CD1c-positive myeloid dendritic cell (primary cell): ENCODE data around the gene LY86.

Experiments
- DNase-seq: peaks from one replicate; pipeline ENCODE4 v3.0.0-alpha.2; 2016; ENCODE audit errors: extremely low spot score

Gene LY86

DNA sequence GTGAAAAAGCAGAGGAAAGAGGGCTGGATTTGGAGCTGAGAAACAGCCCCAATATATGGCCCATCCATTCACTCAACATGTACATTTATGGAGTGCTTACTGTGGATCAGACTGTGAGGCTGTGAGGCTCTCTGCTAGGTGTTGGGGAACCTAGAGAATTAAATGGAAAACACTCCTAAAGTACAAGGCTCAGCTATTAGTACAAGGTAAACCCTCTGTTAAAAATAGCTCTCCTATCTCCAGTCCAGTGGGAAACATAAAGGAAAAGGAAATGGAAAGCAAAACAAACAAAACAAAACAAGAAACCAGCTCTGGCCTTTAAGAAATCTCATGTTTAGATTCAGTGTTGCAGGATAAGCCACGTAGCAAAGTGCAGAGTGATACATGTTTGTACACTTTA lies 35.0 kb downstream of the LY86 start:
- no peak for DNase-seq

DNA sequence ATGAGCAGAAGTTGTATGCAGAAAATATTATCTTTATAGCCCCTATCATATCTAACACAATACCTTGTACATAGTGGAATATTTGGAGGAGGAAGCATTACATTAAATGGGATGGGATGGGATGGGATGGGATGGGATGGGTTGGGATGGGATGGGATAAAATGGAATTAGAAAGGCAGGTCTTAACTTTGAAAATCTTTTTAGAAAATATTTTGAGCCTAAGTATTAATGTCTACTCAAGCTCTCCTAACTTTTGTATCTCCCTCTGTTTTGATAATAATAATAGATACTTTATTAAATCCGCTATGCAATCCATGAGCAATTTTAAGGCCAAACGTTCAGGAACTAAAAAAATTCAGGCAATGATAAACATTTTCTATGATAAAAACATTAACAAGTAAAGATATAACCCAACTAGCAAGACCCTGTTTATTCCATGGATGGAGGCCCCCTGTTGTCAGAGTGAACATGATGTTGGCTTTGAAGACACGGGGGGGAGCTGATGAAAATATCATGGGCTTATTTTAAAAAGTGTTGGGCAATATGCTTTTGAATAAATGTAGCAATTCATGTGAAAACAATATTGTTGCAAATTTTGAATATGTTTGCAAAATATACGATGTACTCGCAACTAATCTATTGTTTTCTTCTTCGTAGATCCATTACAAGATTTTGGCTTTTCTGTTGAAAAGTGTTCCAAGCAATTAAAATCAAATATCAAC lies 35.9 kb downstream of the LY86 start:
- DNase-seq: no peak

DNA sequence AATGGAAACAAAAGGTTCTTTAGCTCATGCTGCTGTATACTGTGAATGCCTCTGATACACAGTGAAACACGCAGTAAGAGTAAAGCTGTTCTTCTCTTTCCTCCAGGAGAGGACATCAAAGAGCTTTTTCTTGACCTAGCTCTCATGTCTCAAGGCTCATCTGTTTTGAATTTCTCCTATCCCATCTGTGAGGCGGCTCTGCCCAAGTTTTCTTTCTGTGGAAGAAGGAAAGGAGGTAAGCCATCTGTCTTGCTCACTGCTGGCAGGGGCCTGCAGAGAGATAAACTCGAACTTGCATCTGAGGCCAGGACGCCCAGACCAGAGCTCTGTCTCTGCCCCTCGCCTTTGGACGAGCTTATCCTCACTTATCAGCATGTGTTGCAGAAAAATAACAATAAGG lies 37.7 kb downstream of the LY86 start:
- no peak for DNase-seq

DNA sequence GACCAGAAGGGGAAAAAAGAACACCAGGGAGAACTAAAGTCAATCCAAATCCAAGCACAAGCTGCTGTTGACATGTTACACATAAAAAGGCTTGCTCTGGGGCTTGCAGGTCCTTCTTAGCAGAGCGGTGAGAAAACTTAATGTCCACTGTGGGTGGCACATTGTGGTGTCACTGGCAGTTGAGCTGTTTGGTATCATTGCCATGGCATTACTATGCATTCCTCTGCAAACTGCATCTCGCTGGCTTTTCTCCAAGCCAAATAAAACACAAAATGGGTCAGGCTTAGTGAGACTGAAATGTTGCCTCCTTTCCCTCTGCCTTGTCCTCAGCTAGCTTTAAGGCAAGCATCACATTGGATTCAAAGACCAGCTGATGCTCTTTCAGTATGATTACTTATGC lies 40.9 kb downstream of the LY86 start:
- no peak for DNase-seq

DNA sequence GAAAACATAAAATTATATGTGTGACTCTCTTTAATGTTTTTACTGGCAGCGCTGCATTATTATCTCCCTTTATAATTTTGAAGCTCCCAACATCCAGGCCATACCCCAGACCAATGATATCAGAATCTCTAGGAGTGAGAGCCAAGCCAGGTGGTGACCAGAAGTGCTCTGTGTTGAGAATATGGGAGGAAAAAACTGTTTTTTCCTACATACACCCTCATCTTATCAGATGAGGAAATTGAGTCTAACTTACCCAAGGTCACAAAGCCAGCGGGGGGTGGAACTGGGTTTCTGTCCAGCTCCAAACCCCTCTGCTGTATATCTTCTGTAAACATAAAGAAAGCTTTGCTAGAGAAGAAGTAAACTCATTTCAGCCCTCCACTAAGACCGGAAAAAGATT lies 42.5 kb downstream of the LY86 start:
- DNase-seq: no peak

DNA sequence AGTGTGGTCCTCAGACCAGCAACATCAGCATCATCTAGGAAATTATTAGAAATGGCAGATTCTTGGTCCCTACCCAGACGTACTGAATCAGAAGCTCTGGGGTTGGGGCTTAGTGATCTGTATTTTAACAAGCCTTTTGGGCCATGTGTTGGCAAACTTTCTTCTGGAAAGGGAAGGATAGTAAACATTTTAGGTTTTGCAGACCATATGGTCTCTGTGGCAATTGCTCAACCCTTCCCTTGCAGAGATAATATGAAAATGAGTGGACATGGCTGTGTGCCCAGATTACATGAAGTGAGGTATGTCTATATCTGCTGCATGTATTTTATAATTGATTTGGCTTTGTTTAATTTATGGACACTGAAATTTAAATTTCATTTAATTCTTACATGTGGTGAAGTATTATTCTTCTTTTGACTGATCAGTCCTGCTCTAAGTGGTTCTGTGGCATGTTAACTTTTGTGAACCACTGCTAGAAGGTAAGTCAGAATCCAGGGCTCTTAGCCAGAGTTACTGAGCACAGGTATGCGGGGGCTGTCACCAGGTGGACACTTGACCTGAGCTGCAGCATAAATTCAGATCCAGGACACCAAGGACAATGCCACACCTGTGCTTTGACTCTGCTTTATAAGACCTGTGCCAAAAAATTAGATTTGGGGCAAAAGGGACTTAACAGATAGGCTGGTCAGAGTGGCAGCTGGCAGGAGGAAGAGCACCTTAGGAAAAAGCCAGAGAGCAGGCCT lies 43.2 kb downstream of the LY86 start:
- no peak for DNase-seq

DNA sequence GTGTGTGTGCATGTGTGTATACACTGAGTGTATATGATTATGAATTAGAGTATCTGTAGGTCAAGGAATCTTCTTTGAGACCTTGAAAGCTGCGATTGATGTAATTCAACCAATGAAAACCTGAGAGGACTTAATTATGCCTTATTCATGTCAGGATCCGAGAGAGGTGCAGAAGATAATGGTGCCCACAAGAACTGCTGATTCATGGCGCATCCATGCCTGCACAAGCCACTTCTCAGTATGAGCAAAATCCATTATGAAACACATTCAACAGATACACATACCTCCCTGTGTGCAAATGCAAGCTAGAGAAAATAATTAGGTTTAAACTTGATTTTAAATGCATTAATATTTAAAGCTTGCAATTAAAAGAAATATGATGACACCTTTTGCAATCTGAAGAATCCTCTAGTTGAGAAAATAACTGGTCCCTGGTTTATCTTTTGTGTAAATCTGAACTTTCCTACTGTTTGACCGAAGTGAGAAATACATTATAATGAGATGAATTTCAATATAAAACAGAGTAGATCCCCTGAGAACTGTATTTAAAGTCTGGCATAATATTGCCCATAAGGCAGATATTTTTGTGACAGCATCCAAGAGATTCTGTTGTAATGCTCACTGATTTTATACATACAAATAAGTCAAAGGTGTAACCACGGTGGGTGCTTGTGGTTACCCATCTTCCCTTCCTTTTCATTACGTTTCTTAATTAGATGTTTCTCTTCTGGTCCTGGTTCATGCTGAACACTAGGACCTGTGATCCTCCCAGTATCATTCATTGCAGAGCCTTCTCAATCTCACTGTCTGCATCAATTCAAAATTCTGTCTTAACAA lies 45.6 kb downstream of the LY86 start:
- DNase-seq: no peak

DNA sequence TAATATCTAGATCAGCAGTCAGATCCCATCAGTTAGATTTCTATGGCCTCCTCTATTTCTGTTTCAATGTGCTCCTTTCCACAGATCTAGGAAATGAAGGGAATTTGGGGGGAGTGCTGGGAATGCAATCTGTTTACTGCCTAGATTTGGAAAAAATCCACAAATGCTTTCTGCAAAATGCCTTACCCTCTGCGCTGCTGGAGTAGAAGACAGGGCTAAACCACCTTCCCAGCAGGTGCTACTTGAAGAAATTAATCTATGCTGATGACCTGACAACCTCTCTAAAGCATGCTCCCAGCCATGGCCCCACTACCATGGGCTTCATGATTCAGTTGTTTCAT lies 46.2 kb downstream of the LY86 start:
- DNase-seq: no peak

DNA sequence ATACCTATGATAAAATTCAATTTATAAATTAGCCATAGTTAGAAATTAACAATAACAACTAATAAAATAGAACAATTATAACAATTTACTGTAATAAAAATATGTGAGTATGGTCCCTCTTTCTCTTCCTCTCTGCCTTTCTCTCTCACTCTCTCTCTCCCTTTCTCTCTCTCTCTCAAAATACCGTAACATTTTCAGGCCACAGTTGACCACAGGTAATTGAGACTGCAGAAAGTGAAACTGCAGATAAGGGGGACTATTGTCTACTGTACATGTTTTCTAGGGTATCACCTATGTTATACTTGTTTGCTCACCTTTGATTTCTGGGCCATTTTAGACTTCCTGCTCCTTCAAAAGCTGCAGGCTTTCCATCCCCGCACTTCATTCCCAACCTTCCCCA lies 46.8 kb downstream of the LY86 start:
- DNase-seq: no peak

DNA sequence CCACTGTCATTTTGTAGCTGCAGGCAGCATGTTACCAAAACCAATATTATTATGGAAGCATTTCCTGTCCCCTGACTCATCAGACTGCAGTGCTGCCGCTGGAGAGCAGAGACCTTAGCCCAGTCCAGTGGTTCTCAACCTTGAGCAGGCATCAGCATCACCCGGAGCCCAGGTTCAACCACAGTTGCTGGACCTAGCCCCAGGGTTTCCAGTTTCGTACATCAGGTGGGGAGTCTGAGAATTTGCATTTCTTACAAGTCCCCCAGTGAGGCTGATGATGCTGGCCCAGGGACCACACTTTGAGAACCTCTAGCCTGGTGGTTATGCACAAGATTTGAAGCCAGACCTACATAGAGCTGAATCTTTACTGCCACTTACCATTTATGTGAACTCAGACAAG lies 47.3 kb downstream of the LY86 start:
- no peak for DNase-seq

DNA sequence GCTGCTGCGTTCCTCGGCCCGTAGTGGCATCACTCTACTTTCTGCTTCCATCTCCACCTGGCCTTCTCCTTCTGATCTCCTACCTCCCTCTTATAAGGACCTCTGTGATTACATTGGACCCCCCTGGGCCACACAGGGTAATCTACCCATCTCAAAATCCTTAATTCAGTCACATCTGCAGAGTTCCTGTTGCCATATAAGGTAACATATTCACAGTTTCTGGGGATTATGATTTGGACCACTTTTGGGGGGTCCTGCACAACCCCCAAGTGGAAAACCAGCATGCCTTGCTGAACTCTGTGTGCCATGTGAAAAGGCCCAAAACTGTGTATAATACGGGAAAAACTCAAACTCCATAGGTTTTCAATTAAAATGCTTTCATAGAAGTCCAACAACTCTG lies 51.1 kb downstream of the LY86 start:
- no peak for DNase-seq

DNA sequence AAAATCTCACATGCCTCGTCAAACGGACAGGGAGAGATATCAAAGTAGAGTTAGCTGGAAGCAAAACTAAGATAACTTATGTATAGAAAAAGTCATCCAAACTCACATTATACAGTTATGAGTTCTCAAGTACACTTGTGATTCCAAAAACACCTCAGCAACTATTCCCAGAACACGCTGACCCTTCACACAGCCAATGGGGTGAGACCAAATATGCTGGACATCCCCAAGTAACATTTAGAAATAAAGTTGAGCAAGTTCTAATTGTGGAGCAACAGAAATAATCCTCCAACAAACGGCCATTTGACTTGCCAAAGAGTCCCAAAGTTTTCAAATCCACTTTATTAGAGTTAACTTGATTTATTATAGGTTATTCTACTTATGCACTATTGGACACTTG lies 52.4 kb downstream of the LY86 start:
- DNase-seq: no peak

DNA sequence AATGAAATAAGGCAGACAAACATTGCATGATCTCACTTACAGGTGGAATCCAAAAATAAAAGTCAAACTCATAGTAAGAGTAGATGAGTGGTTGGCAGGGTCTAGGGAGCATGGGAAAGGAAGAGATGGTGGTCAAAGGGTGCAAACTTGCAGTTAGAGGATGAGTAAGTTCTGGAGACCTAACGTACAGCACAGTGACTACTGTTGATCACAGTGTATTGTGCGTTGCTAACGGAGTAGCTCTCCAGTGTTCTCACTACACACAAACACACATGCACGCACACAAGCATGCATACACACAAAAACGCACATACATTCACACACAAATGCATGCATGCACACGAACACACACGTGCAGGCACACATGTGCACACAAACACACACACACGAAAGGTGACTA lies 54.9 kb downstream of the LY86 start:
- DNase-seq: no peak

DNA sequence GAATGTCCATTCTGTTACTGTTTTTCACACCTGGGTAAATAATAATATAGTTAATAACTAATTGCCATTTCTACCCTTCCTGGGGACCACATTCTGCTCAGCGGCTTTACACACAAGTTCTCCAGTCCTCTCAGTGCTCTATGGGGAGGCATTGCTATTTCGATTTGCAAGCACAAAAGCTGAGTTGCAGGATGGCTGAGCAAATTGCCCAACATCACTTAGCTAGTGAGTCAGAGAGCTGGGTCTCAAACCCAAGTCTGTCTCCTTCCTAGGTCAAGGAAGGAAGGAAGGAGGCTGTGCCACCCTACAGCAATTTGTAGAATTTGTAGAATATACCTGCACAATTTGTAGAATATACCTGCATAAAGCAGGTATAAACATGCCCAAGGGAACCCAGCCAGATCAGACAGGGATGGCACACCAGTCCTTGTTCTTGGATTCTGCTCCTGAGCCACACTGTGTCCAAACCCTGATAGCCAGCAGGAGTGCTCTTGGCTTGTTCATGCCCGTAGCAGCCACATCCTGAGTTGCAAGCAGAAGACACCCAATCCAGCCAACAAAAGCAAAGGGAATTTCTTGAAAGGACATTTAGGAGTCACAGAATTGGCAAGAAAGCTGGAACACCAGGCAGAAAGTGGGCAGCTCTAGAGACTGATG lies 56.9 kb downstream of the LY86 start:
- no peak for DNase-seq

DNA sequence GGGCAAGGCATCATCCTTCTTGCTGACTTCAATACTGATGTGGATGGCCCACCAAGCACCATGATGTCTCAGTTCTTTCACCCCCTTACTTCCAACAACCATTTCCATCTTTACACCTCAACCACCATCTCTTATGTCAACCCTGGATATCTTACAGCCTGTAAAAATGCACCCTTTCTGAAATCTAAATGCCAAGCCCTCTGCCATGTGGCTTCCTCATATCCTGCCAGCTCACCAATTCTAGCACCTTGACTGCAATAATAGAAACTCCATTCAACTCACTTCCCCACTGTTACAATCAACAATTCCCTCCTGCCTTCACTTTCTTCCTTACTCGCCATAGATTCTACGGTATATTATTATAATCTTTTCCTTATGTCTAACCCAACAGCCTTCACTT lies 57.9 kb downstream of the LY86 start:
- no peak for DNase-seq

DNA sequence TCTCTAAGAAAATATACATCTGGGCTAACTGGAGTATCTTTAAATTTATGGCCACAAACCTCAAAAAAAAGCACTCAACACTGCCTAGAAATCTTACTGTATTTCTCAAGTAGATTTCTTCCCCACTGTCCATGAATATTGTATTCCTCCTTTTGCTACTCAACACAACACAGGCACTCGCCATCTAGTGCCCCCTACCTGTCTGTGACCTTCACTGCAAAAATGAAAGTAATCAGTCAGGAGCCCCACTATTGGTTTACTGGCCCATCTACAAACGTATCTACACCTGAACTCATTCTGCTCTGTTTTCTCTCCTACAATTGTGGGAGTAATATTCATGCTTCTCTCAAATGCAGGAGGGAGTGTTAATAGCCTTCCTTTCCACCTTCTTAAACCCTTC lies 58.3 kb downstream of the LY86 start:
- no peak for DNase-seq

DNA sequence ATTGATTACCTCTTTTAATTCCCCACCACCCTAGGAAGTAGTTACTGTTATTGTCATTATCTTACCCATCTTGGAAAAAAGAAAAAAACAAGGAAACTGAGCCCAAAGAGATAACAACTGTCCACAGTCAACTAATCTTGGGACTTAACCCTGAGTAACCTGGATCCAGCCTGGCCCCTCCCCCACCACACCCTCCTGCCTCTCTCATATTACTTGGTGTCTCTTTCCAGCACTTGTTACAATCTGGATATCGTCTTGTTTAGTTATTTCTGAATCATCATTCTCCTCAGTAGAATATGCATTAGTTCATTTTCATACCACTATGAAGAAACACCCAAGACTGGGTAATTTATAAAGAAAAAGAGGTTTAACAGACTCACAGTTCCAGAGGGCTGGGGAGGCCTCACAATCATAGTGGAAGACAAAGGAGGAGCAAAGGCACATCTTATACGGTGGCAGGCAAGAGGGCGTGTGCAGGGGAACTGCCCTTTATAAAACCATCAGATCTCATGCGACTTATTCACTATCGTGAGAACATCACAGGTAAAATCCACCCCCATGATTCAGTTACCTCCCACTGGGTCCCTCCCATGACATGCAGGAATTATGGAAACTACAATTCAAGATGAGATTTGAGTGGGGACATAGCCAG lies 60.3 kb downstream of the LY86 start:
- DNase-seq: no peak

DNA sequence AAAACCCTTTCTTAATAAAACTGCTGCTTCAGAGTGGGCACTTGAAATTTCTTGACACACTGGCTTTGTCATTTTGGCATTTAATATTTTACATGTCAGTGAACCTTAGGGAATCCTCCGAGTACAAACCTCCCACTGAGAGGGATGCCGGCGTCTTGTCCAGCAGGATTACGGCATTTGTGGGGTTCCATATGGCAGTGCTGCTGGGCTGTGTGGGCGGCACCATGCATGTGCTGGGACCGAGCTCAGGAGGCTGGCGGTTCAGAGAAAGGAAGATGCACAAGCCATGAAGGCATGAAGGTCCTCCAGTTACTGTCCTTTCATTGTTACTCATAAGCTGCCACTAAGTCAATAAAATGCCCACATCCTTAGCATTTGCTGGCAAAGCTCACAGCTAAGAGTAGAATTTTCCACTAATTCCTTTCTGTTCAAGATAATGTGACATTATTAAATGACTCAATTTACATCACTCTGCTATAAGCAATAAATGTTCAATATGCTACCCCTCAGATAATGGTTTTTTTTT lies 61.4 kb downstream of the LY86 start:
- DNase-seq: no peak

DNA sequence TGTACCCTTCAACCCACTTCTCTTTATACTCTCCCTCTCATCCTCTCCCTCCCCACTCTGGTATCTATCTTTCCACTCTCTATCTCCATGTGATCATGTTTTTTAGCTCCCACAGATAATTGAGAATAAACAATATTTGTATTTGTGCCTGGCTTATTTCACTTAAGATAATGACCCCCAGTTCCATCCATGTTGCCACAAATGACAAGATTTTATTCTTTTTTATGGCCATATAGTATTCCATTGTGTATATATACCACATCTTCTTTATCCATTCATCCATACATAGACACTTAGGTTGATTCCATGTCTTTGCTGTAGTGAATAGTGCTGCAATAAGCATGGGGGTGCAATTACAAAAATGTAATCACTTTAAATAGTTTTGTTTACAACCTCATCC lies 62.3 kb downstream of the LY86 start:
- no peak for DNase-seq

DNA sequence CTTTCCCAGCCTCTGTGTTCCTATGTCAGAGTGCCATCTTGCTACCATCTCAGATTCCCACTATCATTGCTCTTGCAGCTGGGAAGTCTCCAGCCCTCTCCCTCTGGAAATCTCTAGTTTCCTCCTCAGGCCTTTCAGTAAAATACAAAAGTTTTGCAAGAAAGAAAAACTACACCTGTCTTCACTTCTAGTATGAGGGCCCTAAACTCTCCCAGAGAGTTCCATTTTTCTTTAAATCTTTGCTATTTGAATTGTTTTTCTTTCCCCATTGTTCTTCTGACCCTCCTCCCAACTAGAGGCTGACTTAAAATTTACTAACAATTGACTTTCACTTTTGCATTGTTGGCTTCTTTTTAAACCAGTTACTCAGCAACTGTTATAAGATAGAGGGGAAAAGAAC lies 62.8 kb downstream of the LY86 start:
- DNase-seq: no peak

DNA sequence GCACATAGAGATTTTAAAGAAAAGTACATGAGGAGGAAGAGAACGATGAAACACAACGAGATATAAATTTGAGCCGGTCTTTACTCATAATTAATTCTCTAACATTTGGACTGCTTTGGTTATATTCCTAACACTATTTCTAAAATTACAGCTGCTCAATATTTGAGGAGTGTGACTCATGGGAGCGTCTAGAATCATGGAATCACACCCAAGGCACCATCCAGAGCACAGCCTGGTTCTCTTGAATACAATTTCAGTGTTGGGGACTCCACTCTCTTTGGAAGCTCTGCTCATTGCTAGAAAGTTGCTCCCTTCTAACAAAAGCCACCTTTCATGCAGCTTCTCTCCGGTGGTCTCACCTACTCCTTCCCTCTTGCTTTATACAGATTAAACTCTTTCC lies 64.4 kb downstream of the LY86 start:
- no peak for DNase-seq
